SKM-1 (cell line): ENCODE data around the gene C4B.
"Not testable (repeated sequence)": the region's sequence is repeated elsewhere in the genome, so short reads cannot be mapped to it uniquely, and the experiment has no call there.

Experiments used
- DNase-seq: peaks from one replicate; lab custom pipeline; 2025; ENCODE audit not compliant: unreplicated experiment; lab: John Stamatoyannopoulos, UW

Gene C4B

GRCh38 chr6:31980998-31981397 is 33.6 kb upstream of the C4B start:
- not testable (repeated sequence) for DNase-seq

- not testable (repeated sequence) for DNase-seq
Measured at GRCh38 chr6:31981744-31982143, 32.9 kb upstream of the C4B start, which contains the start of gene C4A. TSS of gene C4A (plus strand) at chr6:31982057. CDS start at chr6:31982108, 51 bp downstream.

- DNase-seq = not testable (repeated sequence)
Measured at GRCh38 chr6:31989363-31989762, 25.2 kb upstream of the C4B start.

- not testable (repeated sequence) for DNase-seq
Measured at GRCh38 chr6:31994421-31994820, 20.2 kb upstream of the C4B start.

GRCh38 chr6:31996385-31996784 is 18.2 kb upstream of the C4B start:
- not testable (repeated sequence) for DNase-seq

- not testable (repeated sequence) for DNase-seq
Measured at GRCh38 chr6:32002546-32003268, 11.9 kb upstream of the C4B start.

GRCh38 chr6:32003301-32003700 is 11.3 kb upstream of the C4B start:
- DNase-seq = not testable (repeated sequence)

GRCh38 chr6:32004393-32004792 is 10.2 kb upstream of the C4B start:
- DNase-seq = not testable (repeated sequence)

- DNase-seq = not testable (repeated sequence)
Measured at GRCh38 chr6:32004864-32005537, 9.6 kb upstream of the C4B start.

GRCh38 chr6:32005538-32005880 is 9.1 kb upstream of the C4B start:
- not testable (repeated sequence) for DNase-seq

- DNase-seq = not testable (repeated sequence)
Measured at GRCh38 chr6:32005991-32006529, 8.5 kb upstream of the C4B start.

GRCh38 chr6:32007086-32007485 is 7.5 kb upstream of the C4B start:
- not testable (repeated sequence) for DNase-seq

- not testable (repeated sequence) for DNase-seq
Measured at GRCh38 chr6:32008037-32008436, 6.6 kb upstream of the C4B start.

- not testable (repeated sequence) for DNase-seq
Measured at GRCh38 chr6:32008616-32009015, 6.0 kb upstream of the C4B start.

- not testable (repeated sequence) for DNase-seq
Measured at GRCh38 chr6:32009537-32009936, 5.1 kb upstream of the C4B start.

- not testable (repeated sequence) for DNase-seq
Measured at GRCh38 chr6:32010856-32011530, 3.6 kb upstream of the C4B start.

- not testable (repeated sequence) for DNase-seq
Measured at GRCh38 chr6:32012941-32013617, 1.5 kb upstream of the C4B start.

- not testable (repeated sequence) for DNase-seq
Measured at GRCh38 chr6:32013738-32014137, 857 bp upstream of the C4B start.

- not testable (repeated sequence) for DNase-seq
Measured at GRCh38 chr6:32022100-32022499, 7.5 kb downstream of the C4B start.

GRCh38 chr6:32028631-32029030 is 14.0 kb downstream of the C4B start:
- not testable (repeated sequence) for DNase-seq

GRCh38 chr6:32029553-32029952 is 15.0 kb downstream of the C4B start:
- not testable (repeated sequence) for DNase-seq
